NCI-H510A (cell line): ENCODE data around the gene ZBTB7B.
A peak's percentile ranks its signal among the peaks of the same experiment; 100 is the strongest.
"Not testable (repeated sequence)": the region's sequence is repeated elsewhere in the genome, so short reads cannot be mapped to it uniquely, and the experiment has no call there.

ENCODE experiments used
- DNase-seq: peaks from one replicate; lab custom pipeline; 2025; lab: John Stamatoyannopoulos, UW

The ZBTB7B gene

DNA sequence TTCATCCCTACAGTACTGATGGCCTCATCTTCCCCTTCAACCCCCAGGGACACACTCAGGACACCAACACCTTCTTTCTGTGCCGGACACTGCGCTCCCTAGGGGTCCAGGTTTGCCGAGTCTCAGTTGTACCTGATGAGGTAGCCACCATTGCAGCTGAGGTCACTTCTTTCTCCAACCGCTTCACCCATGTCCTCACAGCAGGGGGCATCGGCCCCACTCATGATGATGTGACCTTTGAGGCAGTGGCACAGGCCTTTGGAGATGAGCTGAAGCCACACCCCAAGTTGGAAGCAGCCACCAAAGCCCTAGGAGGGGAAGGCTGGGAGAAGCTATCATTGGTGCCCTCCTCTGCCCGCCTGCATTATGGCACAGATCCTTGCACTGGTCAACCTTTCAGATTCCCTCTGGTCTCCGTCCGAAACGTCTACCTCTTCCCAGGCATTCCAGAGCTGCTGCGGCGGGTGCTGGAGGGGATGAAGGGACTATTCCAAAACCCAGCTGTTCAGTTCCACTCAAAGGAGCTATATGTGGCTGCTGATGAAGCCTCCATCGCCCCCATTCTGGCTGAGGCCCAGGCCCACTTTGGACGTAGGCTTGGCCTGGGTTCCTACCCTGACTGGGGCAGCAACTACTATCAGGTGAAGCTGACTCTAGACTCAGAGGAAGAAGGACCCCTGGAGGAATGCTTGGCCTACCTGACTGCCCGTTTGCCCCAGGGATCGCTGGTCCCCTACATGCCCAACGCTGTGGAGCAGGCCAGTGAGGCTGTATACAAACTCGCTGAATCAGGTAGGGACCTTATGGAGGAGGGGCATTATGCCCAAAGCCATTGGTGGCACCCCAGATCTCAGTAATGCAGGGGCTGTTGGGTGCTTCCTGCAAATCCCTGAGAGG, 14.3 kb upstream of the ZBTB7B start:
- DNase-seq: no peak

GRCh38 chr1:154989195-154989860, 13.3 kb upstream of the ZBTB7B start:
- DNase-seq: no peak

DNA sequence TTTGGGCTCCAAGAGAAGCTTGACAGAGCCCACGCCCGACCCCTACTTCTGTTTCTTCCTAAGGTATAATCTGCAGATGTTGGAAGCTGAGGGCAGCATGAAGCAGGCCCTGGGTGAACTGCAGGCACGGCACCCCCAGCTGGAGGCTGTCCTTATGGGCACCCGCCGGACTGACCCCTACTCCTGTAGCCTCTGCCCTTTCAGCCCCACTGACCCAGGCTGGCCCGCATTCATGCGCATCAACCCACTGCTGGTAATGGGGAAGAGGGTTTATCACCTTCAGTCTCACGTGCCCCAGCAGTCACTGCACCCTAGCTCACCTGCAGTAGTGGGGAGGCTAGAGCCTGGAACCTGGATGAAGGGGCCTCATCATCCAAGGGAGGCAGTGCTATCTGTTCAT, 12.3 kb upstream of the ZBTB7B start:
- DNase-seq: no peak

DNA sequence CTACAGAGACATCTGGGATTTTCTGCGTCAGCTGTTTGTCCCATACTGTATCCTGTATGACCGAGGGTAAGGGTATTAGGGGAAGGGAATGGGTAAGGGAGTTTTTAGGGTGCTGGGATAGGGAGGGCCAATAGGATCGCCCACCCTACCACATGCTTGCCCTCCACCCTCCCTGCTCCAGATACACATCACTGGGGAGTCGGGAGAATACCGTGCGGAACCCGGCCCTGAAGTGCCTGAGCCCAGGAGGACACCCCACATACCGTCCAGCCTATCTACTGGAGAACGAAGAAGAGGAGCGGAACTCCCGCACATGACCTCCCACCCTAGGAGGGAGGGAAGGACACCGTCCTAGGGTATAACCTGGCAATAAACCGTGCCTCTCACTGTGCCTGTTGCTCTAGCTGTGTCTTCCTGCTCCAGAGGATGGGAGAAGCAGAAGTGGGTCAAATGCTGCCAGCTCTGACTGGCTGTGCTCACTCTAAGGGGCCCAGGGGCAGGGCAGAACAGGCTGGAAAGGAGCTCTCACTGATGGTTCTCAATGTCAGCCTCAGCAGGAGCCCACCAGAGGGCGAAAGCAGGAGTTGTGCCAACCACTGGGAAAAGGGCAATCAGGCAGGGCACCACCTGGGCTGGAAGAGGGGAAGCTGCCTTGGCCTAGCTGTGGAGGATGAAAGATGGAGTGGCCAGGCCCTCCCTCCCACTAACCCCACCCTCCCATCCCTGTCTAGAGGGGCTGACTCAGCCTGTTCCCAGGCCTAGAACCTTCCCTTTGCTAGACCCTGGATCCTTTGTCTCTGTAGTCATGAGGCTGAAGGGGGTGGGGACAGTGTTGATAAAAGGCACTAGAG, 9.7 kb upstream of the ZBTB7B start:
- peak; percentile 44 for DNase-seq

GRCh38 chr1:154993572-154994268, 8.9 kb upstream of the ZBTB7B start, which contains the start of gene LENEP:
TSS of gene LENEP (plus strand) at chr1:154993586. CDS start at chr1:154993608, 22 bp downstream.
- DNase-seq: no peak

GRCh38 chr1:154994269-154994587, 8.4 kb upstream of the ZBTB7B start:
- DNase-seq: no peak

DNA sequence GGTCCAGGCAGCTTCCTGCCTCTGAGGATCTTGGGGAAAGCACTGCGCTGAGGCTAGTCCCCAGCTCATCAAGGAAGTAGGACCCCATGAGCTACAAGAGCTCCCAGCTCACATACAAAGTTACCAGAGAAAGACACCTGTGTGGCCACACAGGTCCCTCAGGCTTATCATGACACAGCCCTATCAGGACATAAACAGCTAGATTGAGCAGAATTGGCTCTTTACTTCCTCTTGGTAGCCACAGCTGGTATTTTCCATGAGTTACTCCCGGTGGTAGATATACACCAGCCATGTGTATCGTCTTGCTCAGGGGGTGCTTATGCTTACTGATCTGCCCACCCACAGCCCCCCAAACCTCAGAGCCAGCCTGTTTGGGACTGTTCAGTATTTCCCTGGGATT, 8.0 kb upstream of the ZBTB7B start:
- no peak for DNase-seq

- DNase-seq: not testable (repeated sequence)
Measured at GRCh38 chr1:154995301-154995983, 7.2 kb upstream of the ZBTB7B start.

DNA sequence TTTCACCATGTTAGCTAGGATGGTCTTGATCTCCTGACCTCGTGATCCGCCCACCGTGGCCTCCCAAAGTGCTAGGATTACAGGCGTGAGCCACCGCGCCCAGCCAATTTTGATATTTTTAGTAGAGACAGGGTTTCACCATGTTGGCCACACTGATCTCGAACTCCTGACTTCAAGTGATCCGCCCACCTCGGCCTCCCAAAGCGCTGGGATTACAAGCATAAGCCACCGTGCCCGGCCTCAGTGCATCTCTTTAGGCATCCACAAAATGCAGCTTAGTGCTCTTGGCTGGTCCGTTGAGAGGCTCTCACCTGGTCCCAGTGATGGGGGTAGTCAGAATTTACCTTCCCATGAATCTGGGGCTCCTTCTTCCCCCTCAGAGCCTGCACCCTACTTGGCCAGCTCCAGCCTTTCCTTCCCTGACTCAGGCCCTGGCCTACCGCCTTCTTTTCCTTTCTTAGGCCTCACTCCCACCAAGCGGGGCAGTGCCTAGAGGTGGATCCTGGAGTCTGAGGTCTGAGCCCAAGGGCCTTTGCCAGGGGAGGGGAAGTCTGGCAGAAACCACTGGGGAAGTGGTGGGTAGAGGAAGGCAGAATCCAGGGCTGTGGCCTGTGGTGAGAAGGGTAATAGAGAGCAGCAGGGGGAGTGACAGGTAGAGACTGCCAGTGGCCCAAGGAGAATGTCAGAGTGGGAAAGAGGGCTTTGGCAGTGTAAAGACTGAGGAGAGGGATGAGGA, 5.5 kb upstream of the ZBTB7B start:
- DNase-seq: no peak

DNA sequence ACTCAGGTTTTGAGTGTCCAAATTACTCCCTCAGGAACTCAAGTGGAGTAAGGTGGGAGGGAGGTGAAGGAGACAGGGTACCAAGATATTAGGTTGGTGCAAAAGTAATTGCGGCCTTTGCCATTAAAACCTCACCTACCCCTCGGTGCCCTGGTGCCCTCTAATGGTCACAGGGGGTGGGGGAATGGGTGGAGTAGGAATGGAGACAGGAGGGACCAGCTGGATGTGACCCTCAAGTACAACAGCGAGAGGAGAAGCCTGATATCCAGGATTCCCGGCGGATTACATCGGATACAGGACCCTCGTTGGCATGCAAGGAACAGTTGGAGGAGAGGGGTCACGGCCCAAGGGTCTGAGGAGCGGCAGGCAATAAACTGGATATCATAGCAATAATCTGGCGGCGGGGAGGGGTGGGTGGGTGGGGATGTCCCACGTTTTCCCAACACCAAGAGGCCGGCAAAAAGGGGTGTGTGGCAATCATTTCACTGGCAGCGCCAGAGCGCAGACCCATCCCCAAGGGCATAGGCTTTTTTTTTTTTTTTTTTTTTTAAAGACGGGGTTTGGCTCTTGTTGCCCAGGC, 4.3 kb upstream of the ZBTB7B start:
- no peak for DNase-seq

- DNase-seq: no peak
Measured at GRCh38 chr1:154998818-154999570, 3.6 kb upstream of the ZBTB7B start.

DNA sequence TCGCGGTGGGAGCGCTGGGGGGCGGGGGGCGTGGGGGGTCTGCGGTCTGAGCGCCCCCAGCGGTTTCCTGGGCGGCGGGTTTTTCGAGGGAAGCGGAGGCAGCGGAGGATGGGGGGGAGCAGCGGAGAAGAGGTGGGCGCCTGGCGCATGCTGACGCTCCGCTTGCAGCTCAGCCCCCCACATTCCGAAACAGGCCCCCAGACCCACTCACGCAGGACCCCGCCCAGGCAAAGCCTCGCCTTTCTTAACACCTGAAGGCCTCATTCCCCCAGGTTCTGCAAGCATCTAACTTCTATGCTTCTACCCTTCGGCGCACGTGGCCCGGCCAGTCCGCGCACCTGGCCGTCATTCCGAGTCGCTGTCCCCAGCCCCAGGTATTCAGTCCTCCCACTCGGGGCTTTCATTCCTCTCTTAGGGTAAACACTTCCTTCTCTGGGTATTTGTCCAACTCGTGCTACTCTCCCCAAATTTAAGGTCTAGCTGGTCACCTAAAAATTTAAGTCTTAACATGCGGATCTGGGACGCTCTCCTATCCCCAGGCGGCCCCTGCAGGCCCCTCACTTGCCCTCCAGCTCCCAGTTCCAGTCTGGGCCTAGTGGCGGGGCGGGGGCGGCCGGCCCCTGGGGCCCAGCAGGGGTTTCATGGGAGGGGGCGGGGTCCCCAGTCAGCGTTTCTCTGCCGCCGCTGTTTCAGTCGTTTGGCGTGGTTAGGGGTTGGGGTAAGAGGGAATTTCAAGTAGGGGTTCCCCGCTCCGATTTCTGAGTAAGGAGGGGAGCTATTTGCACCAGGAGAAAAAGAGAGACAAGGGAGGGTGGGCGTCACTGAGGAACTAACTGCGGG, 2.8 kb upstream of the ZBTB7B start:
- DNase-seq: no peak

DNA sequence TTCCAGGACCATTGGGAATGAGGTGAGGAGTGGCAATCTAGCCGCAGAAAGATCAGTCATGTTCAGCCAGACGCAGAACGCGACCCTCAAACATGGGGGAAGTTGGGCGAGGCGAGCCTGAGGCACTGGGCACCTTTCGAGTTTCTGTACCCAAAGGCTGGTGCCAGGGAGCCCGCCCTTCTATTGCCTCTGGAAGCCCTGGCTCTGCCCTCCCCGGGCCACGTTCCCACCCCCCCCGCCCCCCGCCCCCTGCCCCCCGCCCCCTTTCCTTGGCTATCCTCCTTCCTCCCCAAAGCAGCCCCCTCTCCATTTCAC, 2.2 kb upstream of the ZBTB7B start:
- DNase-seq: no peak

GRCh38 chr1:155000726-155001424, 1.7 kb upstream of the ZBTB7B start:
- peak; percentile 95 for DNase-seq

DNA sequence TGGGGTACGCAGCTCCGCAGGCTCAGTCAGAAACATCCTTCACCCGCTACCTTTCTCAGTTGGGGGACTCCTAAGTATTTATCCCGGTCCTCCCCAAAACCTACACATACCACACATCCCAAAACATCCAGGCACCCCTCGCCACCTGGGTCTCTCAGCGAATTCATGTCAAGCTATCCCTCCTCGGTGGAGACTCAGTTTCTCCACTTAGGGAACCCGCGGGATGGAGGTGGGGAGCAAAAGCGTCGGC, 1.3 kb upstream of the ZBTB7B start:
- DNase-seq: no peak

GRCh38 chr1:155001675-155002463, 733 bp upstream of the ZBTB7B start:
- peak; percentile 99 for DNase-seq

DNA sequence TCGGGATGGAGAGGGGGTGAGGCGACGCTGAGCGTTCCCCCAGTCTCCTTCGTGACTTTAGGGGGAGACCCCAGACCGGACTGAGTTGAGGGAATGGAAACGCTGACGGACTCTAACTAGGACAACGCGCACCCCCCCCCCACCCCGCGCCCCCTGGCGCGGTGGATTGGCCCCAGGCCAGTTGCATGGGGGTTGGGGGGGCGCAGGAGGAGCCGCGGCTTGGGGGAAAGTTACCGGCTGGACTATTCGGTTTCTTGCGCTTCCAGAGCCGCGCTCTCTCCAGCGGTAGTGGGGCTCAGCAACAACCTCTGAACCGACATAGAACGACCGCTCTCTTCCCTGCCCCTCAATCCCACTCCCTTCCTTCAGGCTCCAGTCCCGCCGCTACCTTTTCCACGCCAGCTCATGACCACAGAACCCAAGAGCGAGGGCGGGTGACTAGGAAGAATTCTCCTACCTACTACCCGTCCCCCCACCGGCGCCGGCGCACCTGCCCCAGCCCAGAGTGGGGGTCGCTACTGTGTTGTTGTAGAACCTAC, 694 bp downstream of the ZBTB7B start:
- no peak for DNase-seq
